ENCODE data around the gene TAF11L6. TPM values are rescaled to one million over a fixed set of nuclear protein-coding genes. Genes with fewer than 3 reads are reported as not detected.
"Not testable (repeated sequence)": the region's sequence is repeated elsewhere in the genome, so short reads cannot be mapped to it uniquely, and the experiment has no call there.

Gene TAF11L6
- total and polyA plus RNA-seq, 2 experiments from 2014 or later, result not detected

DNA sequence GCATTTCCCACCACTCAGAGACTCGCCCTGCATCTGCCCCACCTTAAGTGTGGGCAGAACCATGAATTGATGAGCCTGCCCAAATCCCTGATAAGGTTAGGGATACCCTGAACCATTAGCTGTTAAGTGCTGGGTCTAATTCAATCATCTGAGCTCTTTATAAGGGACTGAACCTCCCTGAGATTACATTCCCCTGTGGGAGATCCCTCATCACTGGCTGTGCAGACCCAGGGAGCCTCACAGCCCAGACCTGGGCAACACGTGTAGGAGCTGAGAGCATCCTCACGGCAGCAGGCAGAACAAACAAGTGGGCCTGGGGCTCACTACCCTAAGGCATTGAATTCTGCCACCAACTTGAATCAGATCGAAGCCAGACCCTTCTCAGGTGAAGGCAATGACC lies 31.0 kb upstream of the TAF11L6 start (continued):
- TF ChIP-seq, protein P1, sequence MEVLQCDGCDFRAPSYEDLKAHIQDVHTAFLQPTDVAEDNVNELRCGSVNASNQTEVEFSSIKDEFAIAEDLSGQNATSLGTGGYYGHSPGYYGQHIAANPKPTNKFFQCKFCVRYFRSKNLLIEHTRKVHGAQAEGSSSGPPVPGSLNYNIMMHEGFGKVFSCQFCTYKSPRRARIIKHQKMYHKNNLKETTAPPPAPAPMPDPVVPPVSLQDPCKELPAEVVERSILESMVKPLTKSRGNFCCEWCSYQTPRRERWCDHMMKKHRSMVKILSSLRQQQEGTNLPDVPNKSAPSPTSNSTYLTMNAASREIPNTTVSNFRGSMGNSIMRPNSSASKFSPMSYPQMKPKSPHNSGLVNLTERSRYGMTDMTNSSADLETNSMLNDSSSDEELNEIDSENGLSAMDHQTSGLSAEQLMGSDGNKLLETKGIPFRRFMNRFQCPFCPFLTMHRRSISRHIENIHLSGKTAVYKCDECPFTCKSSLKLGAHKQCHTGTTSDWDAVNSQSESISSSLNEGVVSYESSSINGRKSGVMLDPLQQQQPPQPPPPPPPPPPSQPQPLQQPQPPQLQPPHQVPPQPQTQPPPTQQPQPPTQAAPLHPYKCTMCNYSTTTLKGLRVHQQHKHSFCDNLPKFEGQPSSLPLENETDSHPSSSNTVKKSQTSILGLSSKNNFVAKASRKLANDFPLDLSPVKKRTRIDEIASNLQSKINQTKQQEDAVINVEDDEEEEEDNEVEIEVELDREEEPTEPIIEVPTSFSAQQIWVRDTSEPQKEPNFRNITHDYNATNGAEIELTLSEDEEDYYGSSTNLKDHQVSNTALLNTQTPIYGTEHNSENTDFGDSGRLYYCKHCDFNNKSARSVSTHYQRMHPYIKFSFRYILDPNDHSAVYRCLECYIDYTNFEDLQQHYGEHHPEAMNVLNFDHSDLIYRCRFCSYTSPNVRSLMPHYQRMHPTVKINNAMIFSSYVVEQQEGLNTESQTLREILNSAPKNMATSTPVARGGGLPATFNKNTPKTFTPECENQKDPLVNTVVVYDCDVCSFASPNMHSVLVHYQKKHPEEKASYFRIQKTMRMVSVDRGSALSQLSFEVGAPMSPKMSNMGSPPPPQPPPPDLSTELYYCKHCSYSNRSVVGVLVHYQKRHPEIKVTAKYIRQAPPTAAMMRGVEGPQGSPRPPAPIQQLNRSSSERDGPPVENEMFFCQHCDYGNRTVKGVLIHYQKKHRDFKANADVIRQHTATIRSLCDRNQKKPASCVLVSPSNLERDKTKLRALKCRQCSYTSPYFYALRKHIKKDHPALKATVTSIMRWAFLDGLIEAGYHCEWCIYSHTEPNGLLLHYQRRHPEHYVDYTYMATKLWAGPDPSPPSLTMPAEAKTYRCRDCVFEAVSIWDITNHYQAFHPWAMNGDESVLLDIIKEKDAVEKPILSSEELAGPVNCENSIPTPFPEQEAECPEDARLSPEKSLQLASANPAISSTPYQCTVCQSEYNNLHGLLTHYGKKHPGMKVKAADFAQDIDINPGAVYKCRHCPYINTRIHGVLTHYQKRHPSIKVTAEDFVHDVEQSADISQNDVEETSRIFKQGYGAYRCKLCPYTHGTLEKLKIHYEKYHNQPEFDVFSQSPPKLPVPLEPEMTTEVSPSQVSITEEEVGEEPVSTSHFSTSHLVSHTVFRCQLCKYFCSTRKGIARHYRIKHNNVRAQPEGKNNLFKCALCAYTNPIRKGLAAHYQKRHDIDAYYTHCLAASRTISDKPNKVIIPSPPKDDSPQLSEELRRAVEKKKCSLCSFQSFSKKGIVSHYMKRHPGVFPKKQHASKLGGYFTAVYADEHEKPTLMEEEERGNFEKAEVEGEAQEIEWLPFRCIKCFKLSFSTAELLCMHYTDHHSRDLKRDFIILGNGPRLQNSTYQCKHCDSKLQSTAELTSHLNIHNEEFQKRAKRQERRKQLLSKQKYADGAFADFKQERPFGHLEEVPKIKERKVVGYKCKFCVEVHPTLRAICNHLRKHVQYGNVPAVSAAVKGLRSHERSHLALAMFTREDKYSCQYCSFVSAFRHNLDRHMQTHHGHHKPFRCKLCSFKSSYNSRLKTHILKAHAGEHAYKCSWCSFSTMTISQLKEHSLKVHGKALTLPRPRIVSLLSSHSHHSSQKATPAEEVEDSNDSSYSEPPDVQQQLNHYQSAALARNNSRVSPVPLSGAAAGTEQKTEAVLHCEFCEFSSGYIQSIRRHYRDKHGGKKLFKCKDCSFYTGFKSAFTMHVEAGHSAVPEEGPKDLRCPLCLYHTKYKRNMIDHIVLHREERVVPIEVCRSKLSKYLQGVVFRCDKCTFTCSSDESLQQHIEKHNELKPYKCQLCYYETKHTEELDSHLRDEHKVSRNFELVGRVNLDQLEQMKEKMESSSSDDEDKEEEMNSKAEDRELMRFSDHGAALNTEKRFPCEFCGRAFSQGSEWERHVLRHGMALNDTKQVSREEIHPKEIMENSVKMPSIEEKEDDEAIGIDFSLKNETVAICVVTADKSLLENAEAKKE (CRISPR knock-in tag; IDR thresholded peaks at IDR 0.05), result no peak
- TF ChIP-seq JUNB (IDR thresholded peaks at IDR 0.05; ENCODE audit: unreplicated experiment) (no peak), POLR2AphosphoS5 (IDR thresholded peaks at IDR 0.05; ENCODE audit: low read depth) (no peak)
- TF ChIP-seq, protein P2, sequence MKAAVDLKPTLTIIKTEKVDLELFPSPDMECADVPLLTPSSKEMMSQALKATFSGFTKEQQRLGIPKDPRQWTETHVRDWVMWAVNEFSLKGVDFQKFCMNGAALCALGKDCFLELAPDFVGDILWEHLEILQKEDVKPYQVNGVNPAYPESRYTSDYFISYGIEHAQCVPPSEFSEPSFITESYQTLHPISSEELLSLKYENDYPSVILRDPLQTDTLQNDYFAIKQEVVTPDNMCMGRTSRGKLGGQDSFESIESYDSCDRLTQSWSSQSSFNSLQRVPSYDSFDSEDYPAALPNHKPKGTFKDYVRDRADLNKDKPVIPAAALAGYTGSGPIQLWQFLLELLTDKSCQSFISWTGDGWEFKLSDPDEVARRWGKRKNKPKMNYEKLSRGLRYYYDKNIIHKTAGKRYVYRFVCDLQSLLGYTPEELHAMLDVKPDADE (IDR thresholded peaks at IDR 0.05), result no peak

- H3K4me3 ChIP-seq; H3K9me2 ChIP-seq (ENCODE audit: insufficient read depth); H3K4me1 Mint-ChIP-seq; H3K27me3 Mint-ChIP-seq (ENCODE audit: insufficient read depth, low read depth, poor library complexity); H3K4me3 Mint-ChIP-seq; H4K20me1 ChIP-seq (replicated peaks; ENCODE audit: insufficient read depth); H3K27me3 ChIP-seq (ENCODE audit: insufficient read depth); DNase-seq (ENCODE audit: low spot score); H3F3A ChIP-seq (replicated peaks; ENCODE audit: low read depth); H2AFZ ChIP-seq; ATAC-seq; H3K36me3 ChIP-seq (ENCODE audit: insufficient read depth); H3K36me3 Mint-ChIP-seq (ENCODE audit: low read depth); H3K4me2 ChIP-seq; H3K4me1 ChIP-seq (ENCODE audit: insufficient read depth); H3K27ac ChIP-seq (ENCODE audit: low read depth); H3K79me2 ChIP-seq (replicated peaks; ENCODE audit: insufficient read depth); H3K27ac Mint-ChIP-seq; H3K9me3 Mint-ChIP-seq: not testable (repeated sequence)
Observed at GRCh38 chr5:17497931-17498330, 30.5 kb upstream of the TAF11L6 start, which contains the start of gene TAF11L2. TAF11L2 (plus strand) TSS chr5:17498231.
